CD4-positive, alpha-beta T cell treated with Interleukin-1 beta for 1 hour (primary cell): ENCODE results near the gene NIM1K.
A peak's percentile ranks its signal among the peaks of the same experiment; 100 is the strongest.
"Not testable (repeated sequence)": the region's sequence is repeated elsewhere in the genome, so short reads cannot be mapped to it uniquely, and the experiment has no call there.

ENCODE experiments used
- DNase-seq, 2 donors: peaks; one replicate each; pipeline ENCODE4 v3.0.0-alpha.2; 2020 to 2022

The NIM1K gene

DNA sequence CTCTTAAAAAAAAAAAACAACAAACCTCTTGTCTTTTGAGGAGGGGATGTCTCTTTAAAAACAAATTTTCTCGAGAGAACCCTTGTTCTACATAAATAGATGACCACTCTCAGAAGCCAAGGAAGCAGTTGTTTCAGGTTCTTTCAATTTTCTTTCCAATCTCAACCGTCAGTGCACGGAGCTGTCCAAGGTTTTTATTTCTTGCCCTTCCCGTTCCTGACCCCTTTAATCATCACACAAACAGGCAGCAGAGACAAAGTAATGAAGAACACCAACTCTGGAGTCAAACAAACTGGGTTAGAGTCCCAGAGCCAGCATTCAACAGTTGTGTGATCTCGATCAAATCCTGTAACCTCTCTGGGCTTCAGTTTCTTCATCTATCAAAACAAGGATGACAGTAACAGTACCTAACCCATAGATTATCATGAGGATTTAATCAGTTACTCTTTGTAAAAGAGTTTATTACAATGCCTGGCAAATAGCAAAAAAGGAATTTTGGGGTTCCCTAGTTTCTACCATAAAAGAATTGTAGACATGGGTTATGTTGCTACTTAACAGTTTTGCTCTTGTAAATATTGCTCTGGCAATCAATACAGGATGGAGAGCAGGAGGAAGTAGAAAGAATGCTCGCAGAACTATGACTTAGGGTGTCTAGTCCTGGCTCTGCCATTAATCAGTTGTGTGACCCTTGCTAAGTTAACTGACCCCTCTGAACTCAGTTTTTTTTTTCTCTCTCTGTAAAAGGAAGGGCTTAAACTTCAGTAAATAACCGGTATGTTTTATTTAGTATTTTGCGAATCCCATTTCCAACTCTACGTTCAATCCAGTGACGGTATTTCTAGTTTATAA lies 1.0 kb upstream of the NIM1K start:
- no peak for DNase-seq

DNA sequence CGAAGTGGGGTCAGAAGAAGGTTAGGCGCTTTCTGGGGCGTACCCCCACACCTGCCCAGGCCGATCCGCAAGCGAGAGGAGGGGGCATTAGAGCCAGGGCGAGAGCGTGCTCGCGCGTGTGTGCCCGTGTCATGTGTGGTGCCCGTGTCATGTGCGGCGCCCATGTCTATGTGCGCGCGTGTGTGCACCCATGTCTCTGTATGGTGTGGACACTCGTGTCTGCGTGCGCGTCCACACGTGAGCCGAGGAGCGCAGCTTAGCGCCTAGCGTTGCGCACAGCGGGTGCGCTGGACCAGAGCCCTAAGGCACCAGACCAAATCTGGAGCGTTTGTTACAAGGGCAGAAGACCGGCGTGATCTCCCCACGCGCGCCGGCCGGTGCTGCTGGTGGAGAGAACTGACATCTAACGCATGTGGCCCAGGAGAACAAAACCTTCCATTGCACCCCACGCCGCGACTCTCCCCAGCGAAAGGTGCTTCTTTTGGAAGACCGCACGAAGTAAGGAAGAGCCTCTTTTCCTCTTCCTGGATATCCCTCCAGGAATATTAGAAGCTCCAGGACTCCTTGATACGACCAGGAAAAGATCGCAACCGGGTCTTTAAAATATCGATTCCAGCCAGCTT lies 644 bp downstream of the NIM1K start:
- peak in 1 of 2 donors; percentile 9 for DNase-seq

DNA sequence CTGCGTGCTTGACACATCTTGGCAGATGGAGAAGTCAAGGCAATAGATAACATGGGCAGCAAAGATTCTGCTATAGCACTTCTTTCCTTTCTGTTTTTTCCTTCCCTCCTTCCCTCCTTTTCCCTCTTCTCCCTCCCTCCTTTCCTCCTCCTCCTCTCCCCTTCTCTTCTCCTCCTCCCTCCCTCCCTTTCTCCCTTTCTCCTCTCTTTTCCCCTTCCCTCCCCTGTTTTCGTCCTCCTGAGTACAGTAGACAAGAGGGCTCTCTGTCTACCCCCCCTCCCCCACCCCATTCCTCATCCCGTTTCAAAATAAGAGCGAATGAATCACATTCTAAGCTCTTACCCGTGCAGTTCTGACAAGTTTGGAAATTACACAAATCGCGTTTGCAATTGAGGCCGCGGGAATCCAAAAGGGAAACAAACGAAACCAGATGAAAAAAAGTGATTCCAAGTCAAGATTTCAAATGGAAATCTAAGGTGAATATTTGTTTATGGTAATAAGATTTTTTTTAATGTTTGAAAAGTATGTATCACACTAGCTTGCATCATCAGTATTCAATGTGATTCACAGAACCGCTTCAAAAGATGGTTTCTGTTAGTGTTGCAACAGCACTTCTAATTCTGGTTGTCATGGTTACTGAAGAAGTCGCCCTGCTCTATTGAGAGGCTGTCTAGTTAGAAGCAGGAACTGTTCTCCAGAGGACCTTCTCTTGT lies 1.3 kb downstream of the NIM1K start:
- DNase-seq, result peak; percentile 48 to 50

DNA sequence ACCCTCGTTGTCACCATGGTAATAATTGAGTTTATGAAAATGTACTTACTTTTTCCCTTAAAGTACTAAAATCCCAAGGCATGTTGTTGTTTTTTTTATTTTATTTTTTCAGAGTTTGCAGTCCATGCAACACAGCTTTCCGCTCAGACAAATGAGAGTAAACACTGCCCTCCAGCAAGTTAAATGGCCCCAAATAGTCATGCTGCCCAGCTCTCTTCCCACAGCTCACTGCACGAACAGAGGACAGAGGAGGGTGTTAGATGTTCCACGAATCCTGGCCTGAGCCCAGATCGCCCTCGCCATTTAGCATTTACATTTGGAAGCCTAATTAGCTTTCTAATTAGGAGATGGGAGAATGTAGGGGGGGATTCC lies 1.9 kb downstream of the NIM1K start:
- no peak for DNase-seq

DNA sequence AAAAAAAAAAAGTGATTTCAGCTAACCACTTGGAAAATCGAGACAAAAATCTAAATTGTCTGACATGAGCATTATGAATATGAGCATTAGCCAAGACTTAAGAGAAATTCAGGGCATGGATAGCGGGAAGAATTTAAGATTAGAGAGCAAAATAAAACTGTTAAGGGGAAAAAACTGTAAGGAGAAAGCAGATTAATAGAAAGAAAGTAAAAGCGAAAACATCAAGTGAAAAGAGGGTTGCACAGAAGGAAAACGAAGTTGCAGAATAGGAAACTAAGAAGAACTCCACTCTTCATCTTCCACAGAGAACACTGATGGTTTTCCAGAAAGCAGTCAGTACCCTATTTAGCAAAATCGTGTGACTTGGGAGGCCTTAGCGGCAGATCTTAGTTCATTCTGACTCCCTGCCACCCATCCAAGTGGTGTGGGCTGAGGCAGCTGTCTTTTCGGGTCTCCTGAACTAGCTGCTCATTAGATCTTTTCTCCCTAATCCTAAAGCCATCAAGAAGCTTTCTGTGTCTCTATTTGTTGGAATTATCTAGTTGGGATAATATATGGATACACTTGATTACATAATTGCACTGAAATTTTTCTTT lies 3.7 kb downstream of the NIM1K start:
- no peak for DNase-seq

DNA sequence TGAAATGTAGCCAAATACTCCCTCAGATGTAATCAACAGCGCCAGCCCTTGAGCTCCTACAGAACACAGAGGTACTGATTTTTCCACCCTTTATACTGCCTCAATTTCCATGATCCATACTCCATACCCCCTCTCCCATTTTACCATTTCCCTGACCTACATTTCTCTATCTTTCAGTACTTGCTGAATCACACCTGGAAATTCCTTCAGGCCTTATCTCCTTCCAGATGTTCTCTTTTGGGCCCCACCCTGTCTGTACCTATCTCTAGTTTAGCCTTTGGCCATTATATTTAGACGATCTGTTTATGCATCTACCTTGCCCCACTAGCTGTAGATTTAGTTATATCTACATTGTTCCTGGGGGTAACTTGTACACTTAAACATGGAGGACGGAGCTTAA lies 5.5 kb downstream of the NIM1K start:
- no peak for DNase-seq

DNA sequence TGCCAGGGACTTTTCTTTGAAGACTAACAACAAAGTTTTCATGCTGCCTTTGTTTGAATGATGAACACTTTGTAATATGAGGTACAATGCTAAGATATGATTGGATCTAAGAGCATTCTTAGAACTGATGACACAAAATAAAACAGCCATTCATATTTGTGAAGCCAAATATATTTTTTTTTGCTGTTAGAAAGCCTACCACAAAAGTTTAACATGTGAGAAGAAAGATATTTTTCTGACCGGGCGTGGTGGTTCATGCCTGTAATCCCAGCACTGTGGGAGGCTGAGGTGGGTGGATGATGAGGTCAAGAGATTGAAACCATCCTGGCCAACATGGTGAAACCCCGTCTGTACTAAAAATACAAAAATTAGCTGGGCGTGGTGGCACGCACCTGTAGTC lies 9.4 kb downstream of the NIM1K start:
- not testable (repeated sequence) for DNase-seq

DNA sequence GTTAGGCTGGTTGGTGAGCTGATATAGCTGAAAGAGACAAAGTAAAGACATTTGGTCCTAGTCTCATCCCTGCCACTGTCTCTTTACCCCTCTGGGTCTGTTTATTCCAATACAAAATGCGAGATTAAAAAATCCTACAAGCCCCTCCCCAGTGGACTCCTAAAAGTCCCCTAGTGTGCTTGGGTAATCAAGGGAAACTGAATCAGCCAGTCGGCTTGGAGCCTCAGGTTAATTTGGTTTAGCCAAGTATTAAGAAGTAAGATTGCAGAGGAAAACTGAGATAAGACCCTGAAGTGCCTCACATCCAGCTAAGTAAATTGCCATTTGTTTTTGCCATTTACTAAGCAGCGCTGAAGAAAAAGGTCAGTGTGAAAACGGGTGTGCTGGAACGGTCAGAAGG lies 10.4 kb downstream of the NIM1K start:
- no peak for DNase-seq

DNA sequence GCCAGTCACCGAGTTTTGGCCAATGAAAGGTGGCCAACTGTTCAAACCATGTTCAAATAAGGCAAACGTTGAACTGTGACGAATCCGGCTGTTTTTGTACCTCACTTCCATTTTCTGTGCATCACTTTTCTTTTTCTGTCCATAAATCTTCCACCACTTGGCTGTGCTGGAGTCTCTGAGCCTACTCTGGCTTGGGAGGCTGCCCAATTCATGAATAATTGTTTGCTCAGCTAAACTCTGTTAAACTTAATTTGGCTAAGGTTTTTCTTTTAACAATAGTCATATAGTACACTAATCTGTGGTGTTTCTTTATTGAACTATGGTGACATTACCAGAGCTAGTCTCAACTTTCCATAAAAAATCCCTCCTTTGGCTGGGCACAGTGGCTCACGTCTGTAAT lies 11.3 kb downstream of the NIM1K start:
- DNase-seq, result no peak

DNA sequence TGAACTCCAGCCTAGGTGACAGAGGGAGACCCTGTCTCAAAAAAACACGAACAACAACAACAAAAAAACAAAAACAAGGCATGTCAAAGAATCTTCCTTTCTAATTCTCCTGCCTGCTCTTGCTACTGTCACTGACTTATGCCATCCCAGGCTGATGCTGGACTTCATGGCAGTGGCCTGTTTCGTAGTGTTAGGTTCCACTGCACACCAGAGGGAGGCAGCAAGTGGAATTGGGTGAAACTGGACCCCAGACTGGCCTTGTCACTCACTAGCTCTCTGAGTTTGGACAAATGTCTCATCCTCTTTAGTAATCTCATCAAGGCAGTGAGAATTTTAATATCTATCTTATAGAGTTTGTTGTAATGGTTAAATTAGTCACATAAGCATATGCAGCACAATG lies 12.9 kb downstream of the NIM1K start:
- no peak for DNase-seq

DNA sequence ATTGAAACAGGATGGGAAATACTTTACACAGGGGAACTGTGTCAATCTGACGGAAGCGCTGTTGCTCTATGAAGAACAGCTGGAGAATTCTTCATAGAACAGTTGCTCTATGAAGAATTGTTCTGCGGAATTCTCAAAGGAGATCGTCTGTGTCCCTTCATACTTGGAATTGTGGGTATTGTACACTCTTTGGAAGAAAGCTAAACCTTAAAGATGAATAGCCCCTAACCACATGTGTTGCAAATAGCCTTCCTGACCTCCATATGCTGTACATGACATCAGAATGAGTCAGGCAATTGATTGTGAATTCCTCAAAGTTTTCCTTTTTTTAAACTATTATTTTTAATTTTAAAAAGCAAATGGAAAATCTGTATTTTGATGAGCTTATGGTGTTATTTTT lies 15.6 kb downstream of the NIM1K start:
- DNase-seq, result no peak

DNA sequence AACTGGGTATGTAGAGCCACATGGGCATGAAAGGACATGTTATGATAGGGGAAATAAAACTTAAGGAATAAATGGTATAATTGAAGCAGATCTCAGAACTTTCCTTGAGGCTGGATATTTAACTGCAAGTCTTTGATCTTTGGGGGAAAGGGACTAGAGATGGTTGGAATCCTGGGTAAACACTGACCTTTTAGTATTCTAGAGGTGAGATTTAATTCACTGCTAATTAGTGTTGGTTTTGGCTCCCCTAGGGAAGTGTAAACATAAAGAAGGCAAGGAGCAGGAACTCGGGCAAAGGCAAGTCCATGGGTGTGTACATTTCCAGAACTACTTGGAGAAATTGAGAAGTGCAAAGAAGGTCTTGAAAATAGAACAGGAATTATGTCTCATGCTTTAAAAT lies 16.6 kb downstream of the NIM1K start:
- DNase-seq, result no peak

DNA sequence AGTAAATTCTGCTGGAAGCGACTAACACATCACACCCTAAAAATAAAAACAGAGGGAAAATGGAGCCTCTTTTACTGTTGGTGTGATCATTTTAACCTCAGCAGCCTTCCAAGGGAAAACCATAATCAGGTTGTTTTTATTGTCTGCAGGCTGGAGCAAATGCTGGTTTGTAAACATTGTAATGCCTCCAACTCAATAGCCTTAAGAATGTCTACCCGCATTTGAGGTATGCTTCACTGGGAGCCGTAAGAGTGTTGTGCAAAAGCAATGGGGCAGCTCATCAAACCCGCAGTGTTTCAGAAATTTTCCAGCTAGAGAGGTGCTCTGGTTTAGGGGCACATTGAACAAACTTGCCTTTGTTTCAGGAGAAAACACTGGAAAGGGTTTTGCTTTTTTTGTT lies 17.0 kb downstream of the NIM1K start:
- DNase-seq, result no peak

DNA sequence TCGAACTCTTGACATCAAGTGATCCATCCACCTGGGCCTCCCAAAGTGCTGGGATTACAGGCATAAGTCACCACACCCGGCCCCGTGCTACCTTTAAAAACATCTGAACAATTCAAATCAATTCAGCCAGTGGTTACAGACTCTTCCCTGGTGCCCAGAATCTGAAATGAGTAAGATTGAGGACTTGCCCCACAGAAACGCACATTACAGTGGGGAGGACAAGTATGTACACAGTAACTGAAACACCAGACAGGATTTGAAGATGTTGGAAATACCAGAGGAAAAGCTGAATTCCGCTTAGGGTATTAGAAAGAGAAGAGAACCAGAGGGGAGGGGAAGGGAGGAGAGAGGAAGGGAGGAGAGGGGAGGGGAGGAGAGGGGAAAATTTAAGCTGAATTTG lies 17.8 kb downstream of the NIM1K start:
- no peak for DNase-seq

DNA sequence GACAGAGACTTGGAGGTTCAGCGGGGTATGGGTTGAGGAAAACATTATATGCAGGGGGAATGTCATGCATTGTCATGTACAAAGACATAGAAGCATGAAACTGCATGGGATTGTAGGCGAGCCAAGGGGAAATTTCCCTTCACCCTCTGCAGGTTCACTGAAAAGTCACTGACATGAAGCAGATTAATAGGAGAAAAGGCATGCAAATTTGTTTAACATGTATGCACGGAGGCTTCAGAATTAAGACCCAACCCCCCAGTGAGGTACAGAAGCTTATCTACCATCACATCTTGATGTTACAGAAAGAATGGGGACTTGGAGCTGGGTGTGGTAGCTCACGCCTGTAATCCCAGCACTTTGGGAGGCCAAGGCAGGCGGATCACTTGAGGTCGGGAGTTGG lies 18.5 kb downstream of the NIM1K start:
- no peak for DNase-seq

DNA sequence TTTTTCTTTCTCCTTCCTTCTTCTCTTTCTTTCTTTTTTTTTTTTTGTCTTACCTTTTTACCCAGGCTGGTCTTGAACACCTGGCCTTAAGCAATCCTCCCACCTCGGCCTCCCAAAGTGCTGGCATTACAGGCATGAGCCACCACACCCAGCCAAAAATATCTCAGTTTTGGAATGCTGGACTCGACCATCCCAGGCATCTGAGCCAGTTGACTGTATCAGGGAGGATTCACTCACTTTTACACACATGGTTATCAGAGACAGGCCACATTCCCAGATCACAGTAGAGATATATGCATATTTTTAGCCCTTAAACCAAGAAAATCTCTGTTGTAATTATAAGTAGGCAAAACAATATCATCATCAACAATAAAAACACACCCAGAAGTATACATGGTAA lies 21.9 kb downstream of the NIM1K start:
- DNase-seq, result no peak

DNA sequence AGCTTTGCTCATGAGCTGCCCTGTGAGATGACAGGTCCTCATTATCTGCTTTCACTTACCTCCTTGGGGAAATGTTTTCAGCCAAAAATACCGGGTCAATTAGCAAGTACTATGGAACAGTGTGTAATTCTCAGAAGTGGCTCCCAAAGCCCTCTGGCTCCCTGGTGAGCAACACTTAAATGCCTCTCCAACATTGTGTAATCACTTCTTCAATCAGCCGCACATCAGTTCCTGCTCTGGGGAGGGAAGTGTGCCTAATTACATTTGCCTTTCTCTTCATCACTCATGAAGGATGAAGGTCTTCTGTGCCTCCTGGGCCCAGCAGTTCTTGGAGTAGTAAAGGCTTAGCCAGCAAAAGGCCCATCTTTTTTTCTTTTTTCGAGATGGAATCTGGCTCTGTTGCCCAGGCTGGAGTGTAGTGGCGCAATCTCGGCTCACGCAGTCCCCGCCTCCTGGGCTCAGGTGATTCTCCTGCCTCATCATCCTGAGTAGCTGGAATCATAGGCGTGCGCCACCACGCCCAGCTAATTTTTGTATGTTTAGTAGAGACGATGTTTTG lies 23.1 kb downstream of the NIM1K start:
- DNase-seq, result no peak

DNA sequence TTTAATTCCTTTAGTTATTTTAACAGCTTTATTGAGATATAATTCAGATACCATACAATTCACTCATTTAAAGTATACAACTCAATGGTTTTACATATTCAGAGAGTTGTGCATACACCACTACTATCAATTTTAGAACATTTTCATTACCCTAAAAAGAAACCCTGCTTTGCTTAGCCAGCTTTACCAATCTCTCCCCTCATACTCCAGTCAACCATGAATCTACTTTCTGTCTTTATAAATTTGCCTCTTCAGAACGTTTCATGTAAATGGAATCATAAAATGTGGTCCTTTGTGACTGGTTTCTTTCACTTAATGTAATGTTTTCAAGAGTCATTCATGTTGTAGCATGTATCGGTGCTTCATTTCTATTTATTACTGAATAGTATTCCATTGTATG lies 24.9 kb downstream of the NIM1K start:
- DNase-seq, result no peak

DNA sequence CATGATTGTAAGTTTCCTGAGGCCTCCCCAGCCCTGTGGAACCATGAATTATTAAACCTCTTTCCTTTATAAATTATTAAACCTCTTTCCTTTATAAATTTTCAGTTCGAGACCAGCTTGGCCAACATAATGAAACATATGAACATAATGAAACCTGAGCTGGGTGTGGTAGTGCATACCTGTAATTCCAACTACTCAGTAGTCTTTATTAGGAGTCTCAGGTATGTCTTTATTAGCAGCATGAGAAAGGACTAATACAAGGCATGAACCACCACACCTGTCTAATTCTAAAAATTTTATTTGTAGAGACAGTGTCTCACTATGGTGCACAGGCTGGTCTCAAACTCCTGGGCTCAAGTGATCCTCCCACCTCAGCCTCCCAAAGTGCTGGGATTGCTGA lies 27.1 kb downstream of the NIM1K start:
- DNase-seq, result no peak

DNA sequence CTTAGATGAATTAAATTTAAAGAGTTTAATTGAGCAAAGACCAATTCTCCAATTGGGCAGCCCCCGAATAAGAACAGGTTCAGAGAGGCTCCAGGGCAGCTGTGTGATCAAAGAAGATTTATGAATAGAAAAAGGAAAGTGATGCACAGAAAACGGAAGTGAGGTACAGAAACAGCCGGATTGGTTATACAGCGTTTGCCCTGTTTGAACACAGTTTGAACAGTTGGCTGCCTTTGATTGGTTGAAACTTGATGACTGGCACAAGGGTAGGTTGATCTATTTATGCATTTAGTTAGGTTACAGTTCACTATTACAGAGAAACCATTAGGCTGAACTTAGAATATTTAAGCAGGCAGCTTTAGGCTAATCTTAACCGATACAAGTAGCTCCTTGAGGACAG lies 29.5 kb downstream of the NIM1K start:
- no peak for DNase-seq

DNA sequence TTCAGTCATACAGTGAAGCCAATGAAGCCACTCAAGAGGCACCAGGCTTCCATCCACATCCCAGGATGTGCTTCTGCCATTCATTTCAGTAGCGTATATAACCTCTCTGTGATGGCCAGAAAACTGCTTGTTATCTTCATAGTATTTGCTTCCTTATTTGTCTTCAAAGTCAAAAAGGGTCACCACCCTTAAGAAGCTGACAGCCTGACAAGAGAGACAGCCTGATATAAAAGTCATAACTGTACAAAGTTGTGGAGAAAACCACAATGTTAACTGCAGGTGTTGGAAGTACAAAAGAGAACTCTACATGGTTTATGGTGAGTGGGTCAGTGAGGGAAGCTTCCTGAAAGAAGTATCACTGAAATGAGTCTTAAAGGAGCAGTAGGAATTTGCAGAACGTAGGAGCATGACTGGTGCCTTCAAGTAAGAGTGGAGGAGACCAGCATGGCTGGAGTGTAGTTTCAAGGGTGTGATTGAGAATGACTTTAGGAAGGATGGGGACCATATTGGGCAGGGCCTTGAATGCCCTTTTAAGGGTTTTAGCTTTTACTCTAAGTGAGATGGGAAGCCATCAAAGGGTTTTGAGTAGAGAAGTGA lies 33.7 kb downstream of the NIM1K start:
- DNase-seq, result no peak

DNA sequence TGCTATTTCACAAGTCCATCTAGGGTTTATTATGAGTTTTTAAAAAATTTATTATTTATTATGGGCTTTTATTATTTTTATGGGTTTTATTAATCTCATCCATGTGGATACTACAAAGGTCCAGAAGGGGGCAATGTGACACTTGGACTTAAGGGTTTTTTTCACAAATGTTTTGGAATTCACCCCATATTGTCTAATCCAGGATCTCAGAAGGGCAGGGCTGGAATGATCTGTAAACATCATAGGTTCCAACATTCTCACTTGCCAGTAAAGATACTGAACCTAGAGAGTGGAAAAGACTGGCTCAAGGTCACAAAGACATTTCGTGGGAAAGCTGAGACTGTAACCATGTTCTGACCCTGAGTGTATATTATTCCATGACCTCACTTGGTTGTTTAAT lies 35.6 kb downstream of the NIM1K start:
- no peak for DNase-seq

DNA sequence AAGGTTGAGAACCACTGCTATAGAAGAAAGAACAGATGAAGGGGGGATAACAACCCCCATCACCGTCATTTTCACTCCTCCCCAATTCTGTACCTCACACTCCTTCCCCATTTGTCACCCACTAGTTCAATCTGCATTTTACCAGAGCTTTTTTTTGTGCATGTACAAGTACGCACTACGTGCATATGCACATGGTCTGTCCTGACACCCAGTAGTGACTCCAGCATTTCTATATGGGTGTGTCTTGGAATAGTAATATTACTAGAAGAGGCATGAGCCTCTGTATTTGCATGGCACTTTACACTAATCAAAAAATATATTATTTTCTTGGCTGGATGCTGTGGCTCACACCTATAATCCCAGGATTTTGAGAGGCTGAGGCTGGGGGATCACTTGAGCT lies 38.7 kb downstream of the NIM1K start:
- no peak for DNase-seq
